DOHH2 (cell line): ENCODE data around the gene SLFN13.
A peak's percentile ranks its signal among the peaks of the same experiment; 100 is the strongest.

Experiments
- H3F3A ChIP-seq: fragments of 200-600 bp; sonication (generic), shearing (Covaris generic); 2 replicates; pipeline ENCODE4 v1.6.0; 2016; ENCODE audit warnings: antibody characterized with exemption, mild to moderate bottlenecking; ENCODE audit not compliant: control insufficient read depth, insufficient read depth
- H3K27ac ChIP-seq: fragments of 200-600 bp; sonication (generic); 2 replicates; pipeline ENCODE4 v1.5.1; 2014; ENCODE audit warnings: low read depth, mild to moderate bottlenecking, low read length, moderate library complexity
- H3K27me3 ChIP-seq: fragments of 200-600 bp; sonication (generic); 2 replicates; pipeline ENCODE4 v1.6.1; 2014; ENCODE audit warnings: mild to moderate bottlenecking, low read length, mixed read lengths; ENCODE audit not compliant: control insufficient read depth
- H3K36me3 ChIP-seq: fragments of 200-600 bp; sonication (generic); 2 replicates; pipeline ENCODE4 v1.6.1; 2014; ENCODE audit warnings: mild to moderate bottlenecking, low read length, moderate library complexity, mixed read lengths; ENCODE audit not compliant: control insufficient read depth
- H3K4me1 ChIP-seq: fragments of 200-600 bp; sonication (generic); 2 replicates; pipeline ENCODE4 v1.6.1; 2014; ENCODE audit warnings: mild to moderate bottlenecking, low read length, mixed read lengths; ENCODE audit not compliant: control insufficient read depth
- H3K4me2 ChIP-seq: fragments of 200-600 bp; sonication (generic); 2 replicates; pipeline ENCODE4 v1.6.0; 2014; ENCODE audit warnings: mild to moderate bottlenecking, low read length, moderate library complexity
- H3K4me3 ChIP-seq: fragments of 200-600 bp; sonication (generic); 2 replicates; pipeline ENCODE4 v1.5.1; 2014; ENCODE audit warnings: mild to moderate bottlenecking, low read length, mixed read lengths
- H3K79me2 ChIP-seq: fragments of 200-600 bp; sonication (generic); 2 replicates; pipeline ENCODE4 v1.6.1; 2014; ENCODE audit warnings: mild to moderate bottlenecking, low read length, mixed read lengths; ENCODE audit not compliant: control insufficient read depth
- H3K9me2 ChIP-seq: fragments of 200-600 bp; sonication (generic); replicated peaks from 2 replicates; pipeline ENCODE4 v1.6.1; 2014; ENCODE audit warnings: mild to moderate bottlenecking, low read length, mixed read lengths; ENCODE audit not compliant: control insufficient read depth
- H3K9me3 ChIP-seq: fragments of 200-600 bp; sonication (generic); 2 replicates; pipeline ENCODE4 v1.6.1; 2014; ENCODE audit warnings: antibody characterized with exemption, low read length, mixed read lengths; ENCODE audit not compliant: control insufficient read depth, insufficient read depth
- H4K20me1 ChIP-seq: fragments of 200-600 bp; sonication (generic); 2 replicates; pipeline ENCODE4 v1.6.0; 2014; ENCODE audit warnings: low read depth, mild to moderate bottlenecking, antibody characterized with exemption, low read length, moderate library complexity; ENCODE audit not compliant: control insufficient read depth, insufficient read depth
- EZH2phosphoT487 ChIP-seq: fragments of 200-600 bp; sonication (generic); IDR thresholded peaks from 2 replicates; pipeline ENCODE4 v1.6.1; 2017; ENCODE audit warnings: borderline replicate concordance, mild to moderate bottlenecking, antibody characterized with exemption, low read length, moderate library complexity, mixed read lengths
- TF ChIP-seq, protein P1 (sequence below): fragments of 200-600 bp; sonication (generic); IDR thresholded peaks from one replicate; pipeline ENCODE4 v1.5.1; 2014; ENCODE audit warnings: antibody characterized with exemption, mild to moderate bottlenecking, low read depth, low read length; ENCODE audit not compliant: poor library complexity, severe bottlenecking

SLFN13 gene, protein sequence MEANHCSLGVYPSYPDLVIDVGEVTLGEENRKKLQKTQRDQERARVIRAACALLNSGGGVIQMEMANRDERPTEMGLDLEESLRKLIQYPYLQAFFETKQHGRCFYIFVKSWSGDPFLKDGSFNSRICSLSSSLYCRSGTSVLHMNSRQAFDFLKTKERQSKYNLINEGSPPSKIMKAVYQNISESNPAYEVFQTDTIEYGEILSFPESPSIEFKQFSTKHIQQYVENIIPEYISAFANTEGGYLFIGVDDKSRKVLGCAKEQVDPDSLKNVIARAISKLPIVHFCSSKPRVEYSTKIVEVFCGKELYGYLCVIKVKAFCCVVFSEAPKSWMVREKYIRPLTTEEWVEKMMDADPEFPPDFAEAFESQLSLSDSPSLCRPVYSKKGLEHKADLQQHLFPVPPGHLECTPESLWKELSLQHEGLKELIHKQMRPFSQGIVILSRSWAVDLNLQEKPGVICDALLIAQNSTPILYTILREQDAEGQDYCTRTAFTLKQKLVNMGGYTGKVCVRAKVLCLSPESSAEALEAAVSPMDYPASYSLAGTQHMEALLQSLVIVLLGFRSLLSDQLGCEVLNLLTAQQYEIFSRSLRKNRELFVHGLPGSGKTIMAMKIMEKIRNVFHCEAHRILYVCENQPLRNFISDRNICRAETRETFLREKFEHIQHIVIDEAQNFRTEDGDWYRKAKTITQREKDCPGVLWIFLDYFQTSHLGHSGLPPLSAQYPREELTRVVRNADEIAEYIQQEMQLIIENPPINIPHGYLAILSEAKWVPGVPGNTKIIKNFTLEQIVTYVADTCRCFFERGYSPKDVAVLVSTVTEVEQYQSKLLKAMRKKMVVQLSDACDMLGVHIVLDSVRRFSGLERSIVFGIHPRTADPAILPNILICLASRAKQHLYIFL

DNA sequence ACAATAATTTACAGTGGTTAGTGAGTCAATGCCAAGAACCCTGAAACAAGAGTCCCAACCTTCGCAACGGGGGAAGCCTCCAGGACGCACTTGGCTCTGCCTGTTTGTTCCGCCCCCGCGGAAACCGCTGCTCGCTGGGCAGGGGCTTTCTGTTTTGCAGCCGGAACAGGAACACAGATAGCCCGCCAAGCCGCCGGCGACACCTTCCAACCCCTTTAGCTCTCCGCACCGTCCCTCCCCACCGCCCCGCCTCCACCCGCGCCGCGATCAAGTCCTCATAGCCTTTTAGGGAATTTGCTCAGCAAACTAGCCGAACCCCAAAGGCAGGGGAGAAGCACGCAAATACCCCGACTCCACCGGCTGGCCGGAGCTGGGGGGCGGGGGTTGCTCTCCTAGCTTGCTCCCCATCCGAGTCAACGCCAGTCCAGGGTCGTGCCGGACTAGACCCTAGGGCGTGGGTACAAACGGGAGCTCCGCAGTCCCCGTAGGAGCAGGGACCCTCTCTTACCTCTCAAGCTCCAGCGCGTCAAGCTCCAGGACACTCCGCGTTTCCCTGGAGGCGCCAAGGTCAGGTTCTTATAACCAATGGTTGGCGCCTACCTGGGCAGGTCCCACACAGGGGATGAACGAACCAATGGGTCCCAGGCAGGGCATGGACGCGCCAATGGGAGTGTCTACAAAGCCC is at the start of gene SLFN13:
Gene SLFN13, minus strand, starts transcription at position 553 of the 685 bp plus-strand sequence. CDS start 3,086 bp downstream, outside the sequence.
- H3K4me1 ChIP-seq, result peaks cover 11% of the 10 kb centered on the region
- no peaks in the 10 kb centered on the region for H3F3A ChIP-seq
- H3K9me3 ChIP-seq, result no peaks in the 10 kb centered on the region
- peak within 1 kb of the TSS; percentile 60 for H3K4me3 ChIP-seq
- peaks cover 38% of the 10 kb centered on the region for H3K27me3 ChIP-seq
- H3K79me2 ChIP-seq, result no peaks in the 10 kb centered on the region
- no peaks in the 10 kb centered on the region for H4K20me1 ChIP-seq
- TF ChIP-seq EZH2phosphoT487, result peak; percentile 84; the same call in 1 of the 2 replicates
- TF ChIP-seq, protein P1, sequence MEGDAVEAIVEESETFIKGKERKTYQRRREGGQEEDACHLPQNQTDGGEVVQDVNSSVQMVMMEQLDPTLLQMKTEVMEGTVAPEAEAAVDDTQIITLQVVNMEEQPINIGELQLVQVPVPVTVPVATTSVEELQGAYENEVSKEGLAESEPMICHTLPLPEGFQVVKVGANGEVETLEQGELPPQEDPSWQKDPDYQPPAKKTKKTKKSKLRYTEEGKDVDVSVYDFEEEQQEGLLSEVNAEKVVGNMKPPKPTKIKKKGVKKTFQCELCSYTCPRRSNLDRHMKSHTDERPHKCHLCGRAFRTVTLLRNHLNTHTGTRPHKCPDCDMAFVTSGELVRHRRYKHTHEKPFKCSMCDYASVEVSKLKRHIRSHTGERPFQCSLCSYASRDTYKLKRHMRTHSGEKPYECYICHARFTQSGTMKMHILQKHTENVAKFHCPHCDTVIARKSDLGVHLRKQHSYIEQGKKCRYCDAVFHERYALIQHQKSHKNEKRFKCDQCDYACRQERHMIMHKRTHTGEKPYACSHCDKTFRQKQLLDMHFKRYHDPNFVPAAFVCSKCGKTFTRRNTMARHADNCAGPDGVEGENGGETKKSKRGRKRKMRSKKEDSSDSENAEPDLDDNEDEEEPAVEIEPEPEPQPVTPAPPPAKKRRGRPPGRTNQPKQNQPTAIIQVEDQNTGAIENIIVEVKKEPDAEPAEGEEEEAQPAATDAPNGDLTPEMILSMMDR, result no peak
- H3K4me2 ChIP-seq, result peak within 1 kb of the TSS; percentile 57
- no peaks in the 10 kb centered on the region for H3K9me2 ChIP-seq
- no peak within 1 kb of the TSS for H3K27ac ChIP-seq
- H3K36me3 ChIP-seq, result no peaks in the 10 kb centered on the region

DNA sequence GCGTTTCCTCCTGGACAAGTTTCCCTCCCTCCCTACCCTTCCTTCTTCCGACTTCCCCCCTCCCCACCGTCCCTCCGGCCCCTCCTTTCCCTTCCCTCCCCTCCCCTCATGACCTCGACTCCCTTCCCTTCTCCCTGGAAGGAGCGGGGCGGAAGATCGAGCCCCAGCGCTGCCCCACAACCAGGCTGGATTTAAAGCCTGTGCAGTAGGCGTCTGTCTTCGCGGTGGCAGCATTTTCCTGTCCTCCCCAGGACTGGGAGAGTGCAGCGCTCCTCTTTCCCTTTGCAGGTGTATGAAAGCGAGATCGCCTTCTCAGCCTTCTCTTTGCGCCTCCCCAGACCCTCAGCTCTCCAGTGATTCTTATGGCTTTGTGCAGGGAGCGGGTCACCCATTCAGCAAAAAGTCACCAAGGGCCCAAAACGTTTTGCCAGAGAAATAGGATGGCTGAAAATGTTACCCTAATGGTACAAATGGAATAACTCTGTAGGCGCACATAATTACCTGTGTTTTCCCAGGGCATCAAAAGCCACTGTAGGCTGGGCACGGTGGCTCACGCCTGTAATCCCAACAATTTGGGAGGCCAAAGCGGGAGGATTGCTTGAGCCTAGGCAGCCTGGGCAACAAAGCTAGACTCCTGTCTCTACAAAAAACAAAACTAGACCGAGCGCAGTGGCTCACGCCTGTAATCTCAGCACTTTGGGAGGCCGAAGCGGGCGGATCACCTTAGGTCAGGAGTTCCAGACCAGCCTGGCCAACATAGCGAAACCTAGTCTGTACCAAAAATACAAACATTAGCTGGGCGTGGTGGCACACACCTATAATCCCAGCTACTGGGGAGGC is 48.1 kb upstream of the SLFN13 start:
- Histone ChIP-seq H3K4me2 (no peak overlapping the region), H3K36me3 (no peaks in the 10 kb centered on the region), H3F3A (no peaks in the 10 kb centered on the region), H3K27ac (no peak overlapping the region), H3K9me3 (no peaks in the 10 kb centered on the region), H3K9me2 (no peaks in the 10 kb centered on the region), H3K27me3 (peaks cover 37% of the 10 kb centered on the region), H3K4me3 (no peak overlapping the region), H3K4me1 (no peaks in the 10 kb centered on the region), H4K20me1 (no peaks in the 10 kb centered on the region), H3K79me2 (no peaks in the 10 kb centered on the region)
- no peak for TF ChIP-seq EZH2phosphoT487
- TF ChIP-seq, protein P1, result no peak

DNA sequence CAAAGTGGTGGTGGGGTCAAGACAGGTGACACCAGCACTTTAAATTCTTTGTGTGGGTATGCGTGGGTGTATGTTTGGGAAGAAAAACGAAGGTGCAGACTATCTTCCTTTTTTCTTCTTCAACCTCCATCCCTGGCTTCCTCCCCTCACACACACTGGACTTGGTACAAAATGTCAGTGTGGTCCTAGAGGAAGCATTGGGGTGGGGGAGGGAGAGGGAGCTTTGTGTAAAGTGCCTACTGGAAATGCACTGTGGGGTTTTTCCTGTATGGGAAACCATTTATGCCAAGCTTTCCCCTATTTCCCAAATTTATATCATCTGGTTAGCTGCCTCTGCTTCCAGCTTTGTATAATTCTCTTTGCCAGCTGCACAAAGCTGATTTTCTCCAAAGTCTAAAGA is 44.5 kb upstream of the SLFN13 start:
- no peak for TF ChIP-seq EZH2phosphoT487
- TF ChIP-seq, protein P1, result no peak
- H3K9me3 ChIP-seq, result peaks cover 4% of the 10 kb centered on the region; the same call in 1 of the 2 replicates
- H3K4me3 ChIP-seq, result no peak overlapping the region
- no peaks in the 10 kb centered on the region for H3K79me2 ChIP-seq
- H3K27me3 ChIP-seq, result peaks cover 46% of the 10 kb centered on the region
- no peak overlapping the region for H3K4me2 ChIP-seq
- H3K9me2 ChIP-seq, result no peaks in the 10 kb centered on the region
- no peaks in the 10 kb centered on the region for H4K20me1 ChIP-seq
- no peaks in the 10 kb centered on the region for H3K36me3 ChIP-seq
- no peak overlapping the region for H3K27ac ChIP-seq
- no peaks in the 10 kb centered on the region for H3F3A ChIP-seq
- H3K4me1 ChIP-seq, result no peaks in the 10 kb centered on the region
